Measurements from ENCODE around the gene M1AP. TPM values are rescaled to one million over a fixed set of nuclear protein-coding genes. Genes with fewer than 3 reads are reported as not detected.

Gene M1AP
- total and polyA plus RNA-seq, 4 donors: 0.77 to 1.2 (median 0.88) TPM

GRCh38 chr2:74536166-74536950 lies 111.8 kb downstream of the M1AP start:
- WGBS, 2 donors: 87 to 92% methylated on average over 22 to 23 of the region's 23 CpGs
- no peak for TF ChIP-seq CTCF (IDR thresholded peaks at IDR 0.05; ENCODE audit: control extremely low read depth, extremely low read depth)
- Histone ChIP-seq H3K9ac (ENCODE audit: insufficient read depth in 1 of 2, low read length in 2 of 2) (no peak overlapping the region), H3K4me1 (ENCODE audit: control insufficient read depth in 5 of 5, insufficient read depth in 5 of 5, low read length in 5 of 5) (peaks cover 0 to 2% (median 0%) of the 10 kb centered on the region in 5 donors), H3K27me3 (ENCODE audit: control insufficient read depth in 3 of 3, insufficient read depth in 3 of 3, low read length in 2 of 3) (no peaks in the 10 kb centered on the region), H3K36me3 (ENCODE audit: control insufficient read depth in 4 of 4, insufficient read depth in 4 of 4, low read length in 4 of 4) (peaks cover 5 to 23% (median 12%) of the 10 kb centered on the region in 4 donors), H3K4me3 (no peak overlapping the region), H3K9me3 (ENCODE audit: control insufficient read depth in 4 of 4, insufficient read depth in 3 of 4, low read length in 3 of 4) (no peaks in the 10 kb centered on the region), H3K27ac (ENCODE audit: low read depth in 1 of 2, low read length in 1 of 2) (no peak overlapping the region)
- DNase-seq: no peak
- ATAC-seq (ENCODE audit: insufficient read depth, low FRiP score): no peak

- H3K36me3 ChIP-seq (ENCODE audit: control insufficient read depth in 4 of 4, insufficient read depth in 4 of 4, low read length in 4 of 4): peaks cover 5 to 23% (median 12%) of the 10 kb centered on the region in 4 donors
- DNase-seq (no peak), ATAC-seq (ENCODE audit: insufficient read depth, low FRiP score) (no peak)
Observed at GRCh38 chr2:74535440-74535965, 112.6 kb downstream of the M1AP start.

GRCh38 chr2:74534411-74534810 lies 113.7 kb downstream of the M1AP start:
- DNase-seq (no peak), ATAC-seq (ENCODE audit: insufficient read depth, low FRiP score) (no peak)
- 84 to 87% methylated on average over 12 of the region's 12 CpGs for WGBS, 2 donors
- Histone ChIP-seq H3K27me3 (ENCODE audit: control insufficient read depth in 3 of 3, insufficient read depth in 3 of 3, low read length in 2 of 3) (no peaks in the 10 kb centered on the region), H3K9me3 (ENCODE audit: control insufficient read depth in 4 of 4, insufficient read depth in 3 of 4, low read length in 3 of 4) (no peaks in the 10 kb centered on the region), H3K36me3 (ENCODE audit: control insufficient read depth in 4 of 4, insufficient read depth in 4 of 4, low read length in 4 of 4) (peaks cover 5 to 23% (median 12%) of the 10 kb centered on the region in 4 donors), H3K4me3 (no peak overlapping the region), H3K4me1 (ENCODE audit: control insufficient read depth in 5 of 5, insufficient read depth in 5 of 5, low read length in 5 of 5) (peaks cover 0 to 12% (median 5%) of the 10 kb centered on the region in 5 donors), H3K9ac (ENCODE audit: insufficient read depth in 1 of 2, low read length in 2 of 2) (no peak overlapping the region), H3K27ac (ENCODE audit: low read depth in 1 of 2, low read length in 1 of 2) (no peak overlapping the region)
- TF ChIP-seq CTCF (IDR thresholded peaks at IDR 0.05; ENCODE audit: control extremely low read depth, extremely low read depth): no peak

More at GRCh38 chr2:74535440-74535965, 112.6 kb downstream of the M1AP start:
- 92 to 94% methylated on average over 10 of the region's 10 CpGs for WGBS, 2 donors
- Histone ChIP-seq H3K9ac (ENCODE audit: insufficient read depth in 1 of 2, low read length in 2 of 2) (no peak overlapping the region), H3K4me1 (ENCODE audit: control insufficient read depth in 5 of 5, insufficient read depth in 5 of 5, low read length in 5 of 5) (peaks cover 0 to 11% (median 5%) of the 10 kb centered on the region in 5 donors), H3K4me3 (no peak overlapping the region), H3K27me3 (ENCODE audit: control insufficient read depth in 3 of 3, insufficient read depth in 3 of 3, low read length in 2 of 3) (no peaks in the 10 kb centered on the region), H3K27ac (ENCODE audit: low read depth in 1 of 2, low read length in 1 of 2) (no peak overlapping the region), H3K9me3 (ENCODE audit: control insufficient read depth in 4 of 4, insufficient read depth in 3 of 4, low read length in 3 of 4) (no peaks in the 10 kb centered on the region)
- TF ChIP-seq CTCF (IDR thresholded peaks at IDR 0.05; ENCODE audit: control extremely low read depth, extremely low read depth): no peak

Data from lung (tissue), 12 donors.